GM18861 (cell line): ENCODE measurements around the gene POP7.
"Not testable (repeated sequence)": the region's sequence is repeated elsewhere in the genome, so short reads cannot be mapped to it uniquely, and the experiment has no call there.

Experiments used
- ATAC-seq: cut with Tn5 transposase; IDR thresholded peaks from one replicate; pipeline ENCODE4 v1.9.1; 2021; ENCODE audit not compliant: unreplicated experiment

Gene POP7

GRCh38 chr7:100723732-100724275 is 17.9 kb downstream of the POP7 start:
- no peak for ATAC-seq

GRCh38 chr7:100724364-100724763 is 18.4 kb downstream of the POP7 start:
- not testable (repeated sequence) for ATAC-seq

- no peak for ATAC-seq
Observed at GRCh38 chr7:100726996-100727761, 21.3 kb downstream of the POP7 start.

- ATAC-seq = no peak
Observed at GRCh38 chr7:100728196-100728595, 22.3 kb downstream of the POP7 start.

GRCh38 chr7:100730136-100730800 is 24.3 kb downstream of the POP7 start:
- no peak for ATAC-seq

- no peak for ATAC-seq
Observed at GRCh38 chr7:100731937-100732636, 26.2 kb downstream of the POP7 start.

GRCh38 chr7:100735730-100736129 is 29.8 kb downstream of the POP7 start:
- ATAC-seq = no peak

GRCh38 chr7:100736671-100737070 is 30.8 kb downstream of the POP7 start:
- no peak for ATAC-seq

GRCh38 chr7:100739934-100740333 is 34.0 kb downstream of the POP7 start:
- no peak for ATAC-seq

- no peak for ATAC-seq
Observed at GRCh38 chr7:100744605-100745004, 38.7 kb downstream of the POP7 start.

- ATAC-seq = no peak
Observed at GRCh38 chr7:100745184-100745583, 39.3 kb downstream of the POP7 start.

GRCh38 chr7:100752994-100753393 is 47.1 kb downstream of the POP7 start:
- no peak for ATAC-seq

- ATAC-seq = no peak
Observed at GRCh38 chr7:100753750-100754149, 47.8 kb downstream of the POP7 start.
